Neural progenitor cell (in vitro differentiated cells): ENCODE measurements around the gene KRT40. TPM values are rescaled to one million over a fixed set of nuclear protein-coding genes. Genes with fewer than 3 reads are reported as not detected.

ENCODE experiments used
- DNase-seq: peaks from one replicate; pipeline ENCODE4 v3.0.0-alpha.2; 2016; ENCODE audit warnings: low spot score
- H2AFZ ChIP-seq: fragments of 200-600 bp; sonication (generic); replicated peaks from 2 replicates; pipeline ENCODE4 v1.6.1; 2016; ENCODE audit warnings: antibody characterized with exemption
- H3F3A ChIP-seq: fragments of 200-600 bp; sonication (generic); 2 replicates; pipeline ENCODE4 v1.6.1; 2016; ENCODE audit warnings: antibody characterized with exemption, low read depth
- H3K27ac ChIP-seq: fragments of 200-600 bp; sonication (generic); 2 replicates; pipeline ENCODE4 v1.5.1; 2016; ENCODE audit warnings: mild to moderate bottlenecking
- H3K27me3 ChIP-seq: fragments of 200-600 bp; sonication (generic); 2 replicates; pipeline ENCODE4 v1.6.1; 2016; ENCODE audit warnings: mild to moderate bottlenecking, moderate library complexity
- H3K36me3 ChIP-seq: fragments of 200-600 bp; sonication (generic); 2 replicates; pipeline ENCODE4 v1.5.1; 2016
- H3K4me1 ChIP-seq: fragments of 200-600 bp; sonication (generic); 2 replicates; pipeline ENCODE4 v1.6.1; 2016; ENCODE audit warnings: mixed run types
- H3K4me2 ChIP-seq: fragments of 200-600 bp; sonication (generic); 2 replicates; pipeline ENCODE4 v1.6.1; 2016
- H3K4me3 ChIP-seq: fragments of 200-600 bp; sonication (generic); 2 replicates; pipeline ENCODE4 v1.5.1; 2016
- H3K79me2 ChIP-seq: fragments of 200-600 bp; sonication (generic); 2 replicates; pipeline ENCODE4 v1.6.1; 2016; ENCODE audit warnings: low read depth
- H3K9ac ChIP-seq: fragments of 200-600 bp; sonication (generic); 2 replicates; pipeline ENCODE4 v1.6.1; 2016
- H3K9me3 ChIP-seq: fragments of 200-600 bp; sonication (generic); 2 replicates; pipeline ENCODE4 v1.5.1; 2016; ENCODE audit warnings: low read depth
- H4K20me1 ChIP-seq: fragments of 200-600 bp; sonication (generic); 2 replicates; pipeline ENCODE4 v1.6.1; 2016; ENCODE audit warnings: low read depth
- H3K27ac Mint-ChIP-seq: 3 replicates; pipeline ENCODE4 v1.8.0; 2021; ENCODE audit warnings: mixed read lengths
- H3K27me3 Mint-ChIP-seq: 2 replicates; pipeline ENCODE4 v1.8.0; 2022; ENCODE audit warnings: low read depth, mild to moderate bottlenecking, inconsistent platforms, moderate library complexity, mixed read lengths; ENCODE audit not compliant: insufficient read depth
- H3K36me3 Mint-ChIP-seq: 3 replicates; pipeline ENCODE4 v1.8.0; 2021; ENCODE audit warnings: mixed read lengths
- H3K4me1 Mint-ChIP-seq: 3 replicates; pipeline ENCODE4 v1.8.0; 2021; ENCODE audit warnings: mixed read lengths
- H3K4me3 Mint-ChIP-seq: 3 replicates; pipeline ENCODE4 v1.8.0; 2021; ENCODE audit warnings: mild to moderate bottlenecking, moderate library complexity, mixed read lengths
- H3K9me3 Mint-ChIP-seq: 3 replicates; pipeline ENCODE4 v1.8.0; 2020; ENCODE audit warnings: mixed read lengths
- EZH2 ChIP-seq: fragments of 200-600 bp; sonication (generic); IDR thresholded peaks from 2 replicates; pipeline ENCODE4 v1.6.1; 2017; ENCODE audit warnings: antibody characterized with exemption, mild to moderate bottlenecking, moderate library complexity
- EZH2phosphoT487 ChIP-seq: fragments of 200-600 bp; sonication (generic); IDR thresholded peaks from 2 replicates; pipeline ENCODE4 v1.6.1; 2017; ENCODE audit warnings: antibody characterized with exemption
- total RNA-seq: library from RNA; depleted of rRNA; stranded (reverse); fragments of >200 nt; gene quantifications from 2 replicates; pipeline ENCODE4 v1.2.3, GENCODE V29; 2015; ENCODE audit warnings: low replicate concordance
- TF ChIP-seq, protein P1 (sequence below): fragments of 200-600 bp; sonication (generic); IDR thresholded peaks from 2 replicates; pipeline ENCODE4 v1.5.1; 2017; ENCODE audit warnings: antibody characterized with exemption, mild to moderate bottlenecking

The KRT40 gene
- total RNA-seq, 1 donor from 2014 or later = not detected

DNA sequence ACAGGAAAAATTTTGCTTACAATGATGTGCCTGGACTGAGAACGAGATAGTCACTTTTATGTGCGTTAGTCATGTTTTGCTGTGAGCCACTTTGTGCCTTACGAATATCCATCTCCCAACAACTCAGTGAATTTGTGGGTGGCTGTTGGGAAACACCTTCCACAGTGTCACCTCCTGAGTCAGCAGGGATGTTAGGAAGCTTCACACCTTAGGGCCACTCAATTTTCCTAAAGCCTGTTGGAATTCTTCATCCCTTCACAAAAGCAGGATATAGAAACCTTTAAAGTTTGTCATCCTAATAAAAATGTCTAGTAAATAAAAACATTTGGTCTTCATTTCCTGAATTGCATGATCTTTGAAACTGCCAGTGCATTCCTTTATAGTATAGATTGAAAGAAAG is 29.1 kb upstream of the KRT40 start:
- Histone ChIP-seq H3K27ac (no peak overlapping the region), H3K9me3 (no peaks in the 10 kb centered on the region), H3K4me1 (peaks cover 18% of the 10 kb centered on the region), H3K4me3 (no peak overlapping the region), H3K36me3 (no peaks in the 10 kb centered on the region), H2AFZ (peak overlapping the region; percentile 55), H4K20me1 (no peaks in the 10 kb centered on the region), H3K9ac (no peak overlapping the region), H3F3A (no peaks in the 10 kb centered on the region), H3K79me2 (no peaks in the 10 kb centered on the region), H3K27me3 (no peaks in the 10 kb centered on the region), H3K4me2 (no peak overlapping the region)
- Mint-ChIP-seq H3K4me1 (no peaks in the 10 kb centered on the region), H3K27ac (no peak overlapping the region), H3K4me3 (no peak overlapping the region), H3K36me3 (no peaks in the 10 kb centered on the region), H3K9me3 (no peaks in the 10 kb centered on the region), H3K27me3 (no peaks in the 10 kb centered on the region)
- DNase-seq = no peak
- no peak for TF ChIP-seq EZH2
- TF ChIP-seq, protein P1, sequence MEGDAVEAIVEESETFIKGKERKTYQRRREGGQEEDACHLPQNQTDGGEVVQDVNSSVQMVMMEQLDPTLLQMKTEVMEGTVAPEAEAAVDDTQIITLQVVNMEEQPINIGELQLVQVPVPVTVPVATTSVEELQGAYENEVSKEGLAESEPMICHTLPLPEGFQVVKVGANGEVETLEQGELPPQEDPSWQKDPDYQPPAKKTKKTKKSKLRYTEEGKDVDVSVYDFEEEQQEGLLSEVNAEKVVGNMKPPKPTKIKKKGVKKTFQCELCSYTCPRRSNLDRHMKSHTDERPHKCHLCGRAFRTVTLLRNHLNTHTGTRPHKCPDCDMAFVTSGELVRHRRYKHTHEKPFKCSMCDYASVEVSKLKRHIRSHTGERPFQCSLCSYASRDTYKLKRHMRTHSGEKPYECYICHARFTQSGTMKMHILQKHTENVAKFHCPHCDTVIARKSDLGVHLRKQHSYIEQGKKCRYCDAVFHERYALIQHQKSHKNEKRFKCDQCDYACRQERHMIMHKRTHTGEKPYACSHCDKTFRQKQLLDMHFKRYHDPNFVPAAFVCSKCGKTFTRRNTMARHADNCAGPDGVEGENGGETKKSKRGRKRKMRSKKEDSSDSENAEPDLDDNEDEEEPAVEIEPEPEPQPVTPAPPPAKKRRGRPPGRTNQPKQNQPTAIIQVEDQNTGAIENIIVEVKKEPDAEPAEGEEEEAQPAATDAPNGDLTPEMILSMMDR = no peak
- no peak for TF ChIP-seq EZH2phosphoT487

DNA sequence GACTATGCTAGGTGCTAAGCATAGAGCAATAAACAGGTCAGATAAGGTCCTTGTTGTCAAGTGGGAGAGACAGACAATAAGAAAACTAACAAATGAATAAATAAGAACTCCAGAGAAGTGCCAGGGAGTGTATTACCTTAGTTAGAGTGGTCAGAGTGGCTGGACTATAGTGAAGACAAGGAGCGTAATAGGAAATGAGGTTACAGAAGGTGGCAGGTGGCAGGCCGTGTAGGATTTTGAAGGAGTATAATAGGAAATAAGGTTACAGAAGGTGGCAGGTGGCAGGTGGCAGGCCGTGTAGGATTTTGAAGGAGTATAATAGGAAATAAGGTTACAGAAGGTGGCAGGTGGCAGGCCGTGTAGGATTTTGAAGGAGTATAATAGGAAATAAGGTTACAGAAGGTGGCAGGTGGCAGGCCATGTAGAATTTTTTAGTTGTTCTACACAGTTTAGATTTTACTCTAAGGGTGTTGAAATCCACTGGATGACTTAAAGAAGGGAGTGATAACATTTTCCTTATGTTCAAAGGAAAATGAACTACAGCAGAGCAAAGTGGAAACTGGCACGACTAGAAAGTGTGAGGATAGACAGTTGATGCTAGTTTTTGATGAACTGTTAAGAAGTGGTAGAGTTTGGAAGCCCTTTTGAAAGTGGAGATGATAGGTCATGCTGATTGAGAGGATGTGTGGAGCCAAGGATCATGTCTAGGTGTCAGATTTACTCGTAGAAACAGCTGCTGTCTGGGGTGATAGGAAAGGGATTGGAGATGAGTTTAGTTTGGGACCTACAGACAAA is 28.4 kb upstream of the KRT40 start:
- Histone ChIP-seq H3K27me3 (no peaks in the 10 kb centered on the region), H3K9ac (no peak overlapping the region), H3F3A (no peaks in the 10 kb centered on the region), H4K20me1 (no peaks in the 10 kb centered on the region), H3K36me3 (no peaks in the 10 kb centered on the region), H2AFZ (peak overlapping the region; percentile 55), H3K4me1 (peaks cover 18% of the 10 kb centered on the region), H3K79me2 (no peaks in the 10 kb centered on the region), H3K9me3 (no peaks in the 10 kb centered on the region), H3K4me2 (no peak overlapping the region), H3K27ac (no peak overlapping the region), H3K4me3 (no peak overlapping the region)
- Mint-ChIP-seq H3K27me3 (no peaks in the 10 kb centered on the region), H3K9me3 (no peaks in the 10 kb centered on the region), H3K36me3 (no peaks in the 10 kb centered on the region), H3K27ac (no peak overlapping the region), H3K4me1 (no peaks in the 10 kb centered on the region), H3K4me3 (no peak overlapping the region)
- no peak for TF ChIP-seq EZH2phosphoT487
- TF ChIP-seq, protein P1 = no peak
- TF ChIP-seq EZH2 = no peak
- no peak for DNase-seq

DNA sequence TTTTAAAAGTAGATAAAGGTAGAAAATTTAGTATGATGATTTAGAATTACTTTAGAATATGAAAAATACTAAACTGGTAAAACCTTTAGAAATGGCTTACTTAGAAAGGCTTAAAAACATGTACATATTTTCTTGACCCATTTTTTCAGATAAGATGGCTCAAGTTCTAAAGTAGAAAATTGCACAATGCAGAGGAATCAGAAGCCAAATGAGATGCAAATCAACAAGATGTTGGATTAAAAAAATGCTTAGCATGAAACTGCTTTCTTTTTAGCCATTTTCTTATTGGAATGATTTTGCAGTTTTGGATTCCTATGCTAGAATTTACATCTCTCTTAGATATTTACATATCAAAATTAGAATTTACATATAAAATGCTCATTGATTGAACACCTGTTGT is 26.3 kb upstream of the KRT40 start:
- H3K36me3 ChIP-seq = no peaks in the 10 kb centered on the region
- H3K4me2 ChIP-seq = no peak overlapping the region
- Mint-ChIP-seq H3K36me3 (no peaks in the 10 kb centered on the region), H3K27ac (no peak overlapping the region), H3K4me1 (peaks cover 6% of the 10 kb centered on the region), H3K27me3 (no peaks in the 10 kb centered on the region), H3K9me3 (no peaks in the 10 kb centered on the region), H3K4me3 (no peak overlapping the region)
- no peak overlapping the region for H3K9ac ChIP-seq
- no peak overlapping the region for H2AFZ ChIP-seq
- H3K4me1 ChIP-seq = peaks cover 18% of the 10 kb centered on the region
- H3K9me3 ChIP-seq = no peaks in the 10 kb centered on the region
- TF ChIP-seq, protein P1 = no peak
- TF ChIP-seq EZH2phosphoT487 (no peak), EZH2 (no peak)
- H4K20me1 ChIP-seq = no peaks in the 10 kb centered on the region
- H3F3A ChIP-seq = no peaks in the 10 kb centered on the region
- H3K27me3 ChIP-seq = no peaks in the 10 kb centered on the region
- H3K79me2 ChIP-seq = no peaks in the 10 kb centered on the region
- no peak for DNase-seq
- H3K4me3 ChIP-seq = no peak overlapping the region
- H3K27ac ChIP-seq = no peak overlapping the region
